Cardiac fibroblast (primary cell): ENCODE measurements around the gene TRIP10.
A peak's percentile ranks its signal among the peaks of the same experiment; 100 is the strongest.
"Not testable (repeated sequence)": the region's sequence is repeated elsewhere in the genome, so short reads cannot be mapped to it uniquely, and the experiment has no call there.

Experiments used
- DNase-seq, 2 donors: peaks; one replicate each; pipeline versions ENCODE4 v3.0.0 to v3.0.0-alpha.2; 2010; ENCODE audit warnings: low read depth in 2 of 2
- H3K4me3 ChIP-seq, 2 donors: replicated peaks in 1 of 2; 1 replicate in 1 of 2; 2 replicates in 1 of 2; pipeline ENCODE4 v1.5.1; 2011; ENCODE audit warnings: low read depth in 2 of 2, low read length in 2 of 2, mild to moderate bottlenecking in 2 of 2, moderate library complexity in 1 of 2
- TF ChIP-seq, protein P1 (sequence below): IDR thresholded peaks from one replicate; pipeline ENCODE4 v1.5.1; 2011; ENCODE audit warnings: low read depth, mild to moderate bottlenecking, low read length, inconsistent platforms

The TRIP10 gene

DNA sequence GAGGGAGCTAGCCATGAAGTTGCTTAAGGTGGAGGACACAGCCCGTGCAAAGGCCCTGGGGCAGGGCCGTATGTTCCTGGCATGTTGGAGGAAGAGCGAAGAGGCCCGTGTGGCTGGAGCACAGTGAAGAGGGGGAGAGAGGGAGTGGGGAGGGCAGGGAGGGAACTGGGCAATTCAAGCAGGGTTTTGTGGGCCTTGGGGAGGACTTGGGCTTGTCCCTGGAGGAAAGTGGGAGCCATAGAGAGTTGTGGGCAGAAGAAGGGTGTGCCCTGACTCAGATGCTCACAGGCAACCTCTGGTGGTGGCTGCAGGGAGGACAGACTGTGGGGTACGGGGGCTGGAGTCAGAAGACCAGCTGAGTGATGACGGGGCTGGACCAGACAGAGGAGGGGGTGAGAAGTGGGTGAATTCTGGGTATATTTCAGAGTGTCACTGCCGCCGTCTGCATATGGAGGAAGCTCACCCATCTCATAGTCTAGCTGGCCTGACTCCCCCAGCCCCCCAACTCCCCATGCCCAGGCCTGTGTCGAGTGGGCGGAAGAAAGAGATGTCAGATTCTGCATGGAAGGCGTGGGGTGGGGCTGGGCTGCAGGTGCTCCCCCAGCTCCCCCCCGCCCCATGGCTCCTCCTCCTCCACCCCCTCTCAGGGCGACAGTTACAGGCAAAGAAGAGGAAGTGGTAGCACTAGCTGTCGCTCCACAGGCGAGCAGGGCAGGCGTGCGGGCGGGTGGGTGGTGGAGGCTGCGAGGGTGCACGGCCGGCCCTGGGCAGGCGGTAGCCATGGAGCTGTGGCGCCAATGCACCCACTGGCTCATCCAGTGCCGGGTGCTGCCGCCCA is 32.8 kb downstream of the TRIP10 start, which contains the start of gene VAV1:
TSS of gene VAV1 (plus strand) at position 681 of the 838 bp plus-strand sequence. CDS start at position 781, 100 bp downstream.
- no peak within 1 kb of the TSS for H3K4me3 ChIP-seq
- DNase-seq, result no peak
- TF ChIP-seq, protein P1, sequence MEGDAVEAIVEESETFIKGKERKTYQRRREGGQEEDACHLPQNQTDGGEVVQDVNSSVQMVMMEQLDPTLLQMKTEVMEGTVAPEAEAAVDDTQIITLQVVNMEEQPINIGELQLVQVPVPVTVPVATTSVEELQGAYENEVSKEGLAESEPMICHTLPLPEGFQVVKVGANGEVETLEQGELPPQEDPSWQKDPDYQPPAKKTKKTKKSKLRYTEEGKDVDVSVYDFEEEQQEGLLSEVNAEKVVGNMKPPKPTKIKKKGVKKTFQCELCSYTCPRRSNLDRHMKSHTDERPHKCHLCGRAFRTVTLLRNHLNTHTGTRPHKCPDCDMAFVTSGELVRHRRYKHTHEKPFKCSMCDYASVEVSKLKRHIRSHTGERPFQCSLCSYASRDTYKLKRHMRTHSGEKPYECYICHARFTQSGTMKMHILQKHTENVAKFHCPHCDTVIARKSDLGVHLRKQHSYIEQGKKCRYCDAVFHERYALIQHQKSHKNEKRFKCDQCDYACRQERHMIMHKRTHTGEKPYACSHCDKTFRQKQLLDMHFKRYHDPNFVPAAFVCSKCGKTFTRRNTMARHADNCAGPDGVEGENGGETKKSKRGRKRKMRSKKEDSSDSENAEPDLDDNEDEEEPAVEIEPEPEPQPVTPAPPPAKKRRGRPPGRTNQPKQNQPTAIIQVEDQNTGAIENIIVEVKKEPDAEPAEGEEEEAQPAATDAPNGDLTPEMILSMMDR, result no peak

- TF ChIP-seq, protein P1, result no peak
- no peak overlapping the region for H3K4me3 ChIP-seq
- DNase-seq, result no peak
These were observed 33.4 kb downstream of the TRIP10 start for GRCh38 chr19:6772866-6773322.

- TF ChIP-seq, protein P1, result no peak
- H3K4me3 ChIP-seq, result no peak overlapping the region
- no peak for DNase-seq
These were observed 33.9 kb downstream of the TRIP10 start for GRCh38 chr19:6773323-6773931.

GRCh38 chr19:6774821-6775707 is 35.6 kb downstream of the TRIP10 start:
- TF ChIP-seq, protein P1, result no peak
- no peak overlapping the region for H3K4me3 ChIP-seq
- peak in 1 of 2 donors; percentile 52 for DNase-seq

GRCh38 chr19:6776045-6776444 is 36.6 kb downstream of the TRIP10 start:
- DNase-seq, H3K4me3 ChIP-seq: not testable (repeated sequence)

- no peak overlapping the region for H3K4me3 ChIP-seq
- TF ChIP-seq, protein P1, result no peak
- no peak for DNase-seq
These were observed 37.5 kb downstream of the TRIP10 start for GRCh38 chr19:6776999-6777398.
